LHCN-M2 (cell line): ENCODE measurements around the gene PCDH1. TPM values are rescaled to one million over a fixed set of nuclear protein-coding genes. Genes with fewer than 3 reads are reported as not detected.

Source experiments
- DNase-seq: peaks from one replicate; pipeline ENCODE4 v3.0.0-alpha.2; 2012; ENCODE audit warnings: low read depth
- total RNA-seq: library from RNA; depleted of rRNA; stranded (reverse); fragments of >200 nt; gene quantifications from 2 replicates; pipeline ENCODE4 v1.2.3, GENCODE V29; 2014; rRNA removed

Gene PCDH1
- total RNA-seq, 1 experiment from 2014 or later: not detected

DNA sequence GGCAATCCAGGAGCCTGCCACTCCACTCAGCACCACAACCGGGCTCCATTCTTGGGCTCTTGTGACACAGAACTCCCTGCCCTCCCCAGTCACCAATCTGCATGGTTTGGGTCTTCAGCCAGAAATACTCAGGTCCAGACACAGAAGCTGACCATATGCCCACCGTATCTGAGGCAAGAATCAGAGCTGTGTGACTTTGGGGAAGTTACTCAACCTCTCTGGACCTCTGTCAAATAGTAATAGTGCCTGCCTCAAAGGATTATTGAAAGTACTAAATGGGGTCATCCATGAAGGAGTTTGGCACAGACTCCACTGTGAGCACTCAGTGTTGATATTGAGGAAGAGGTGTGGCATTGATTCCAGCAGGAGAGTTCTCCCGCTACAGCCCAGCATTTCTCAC, 67.5 kb downstream of the PCDH1 start:
- no peak for DNase-seq

DNA sequence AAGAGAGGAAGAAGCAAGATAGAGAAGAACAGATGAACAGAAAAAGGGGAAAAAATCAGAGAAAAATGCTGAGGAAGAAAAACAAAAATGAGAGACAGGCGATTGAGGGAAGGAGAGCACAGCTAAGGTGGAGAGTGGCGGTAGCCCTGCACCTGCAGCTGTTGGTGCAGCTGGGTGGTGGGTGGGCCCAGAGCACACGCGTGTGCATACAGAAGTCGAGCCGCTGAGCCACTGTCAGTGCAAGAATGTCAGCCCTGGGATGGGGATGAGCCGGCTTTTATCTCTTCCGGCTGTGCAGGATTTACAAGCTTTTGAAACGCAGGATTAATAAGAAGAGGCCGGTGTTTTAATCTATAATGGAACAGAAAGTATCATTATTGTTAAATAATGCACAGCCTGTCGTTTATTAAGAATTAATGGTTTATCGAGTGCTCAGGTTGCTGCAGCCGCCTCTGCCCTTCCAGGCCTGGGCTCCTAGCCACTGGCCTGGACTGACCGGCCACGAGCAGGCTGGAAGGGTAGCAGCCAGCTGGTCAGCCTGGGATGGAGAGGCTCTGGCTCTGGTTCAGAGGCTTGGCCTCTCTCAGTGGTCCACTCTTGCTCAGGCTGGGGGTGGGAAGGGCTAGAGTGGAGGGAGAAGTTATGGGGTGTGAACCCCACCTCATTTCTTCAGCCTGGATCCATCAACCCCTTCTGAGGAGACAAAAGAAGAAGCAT, 68.7 kb downstream of the PCDH1 start:
- no peak for DNase-seq

DNA sequence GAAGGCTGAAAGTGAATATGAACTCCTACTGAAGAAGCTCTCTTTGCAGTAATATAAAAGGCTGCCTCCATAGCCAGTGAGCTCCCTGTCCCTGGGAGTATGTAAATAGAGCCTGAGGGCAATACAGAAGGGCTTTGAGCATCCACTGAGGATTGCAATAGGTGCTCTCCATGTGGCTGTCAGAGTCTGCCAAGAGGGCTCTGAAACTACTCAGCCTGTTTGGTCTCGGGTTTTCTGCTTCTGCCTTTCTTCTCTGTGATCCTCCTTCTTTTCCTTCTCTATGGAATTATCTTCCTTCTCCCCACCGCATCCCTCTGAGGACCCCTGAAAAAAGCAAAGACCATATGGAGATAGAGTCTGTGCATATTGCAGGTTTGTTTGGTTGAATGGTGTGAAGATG, 69.4 kb downstream of the PCDH1 start:
- no peak for DNase-seq

DNA sequence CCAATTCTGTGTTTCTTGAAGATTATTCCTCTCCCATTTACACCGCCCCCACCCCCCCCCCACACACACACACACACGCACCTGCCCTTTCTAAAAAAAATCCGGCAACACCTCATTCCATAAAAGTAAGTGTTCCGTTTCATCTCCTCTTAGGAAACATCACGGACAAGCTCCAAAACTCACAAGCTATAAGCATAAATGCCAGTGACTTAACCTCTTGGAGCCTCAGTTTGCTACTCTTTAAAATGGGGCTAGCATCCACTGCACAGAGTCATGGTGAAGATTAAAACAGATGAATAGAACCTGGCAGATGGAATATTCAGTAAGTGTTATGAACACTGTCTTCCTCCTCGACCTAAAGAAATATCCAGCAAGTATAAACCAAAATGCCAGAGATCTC, 70.5 kb downstream of the PCDH1 start:
- DNase-seq: no peak

DNA sequence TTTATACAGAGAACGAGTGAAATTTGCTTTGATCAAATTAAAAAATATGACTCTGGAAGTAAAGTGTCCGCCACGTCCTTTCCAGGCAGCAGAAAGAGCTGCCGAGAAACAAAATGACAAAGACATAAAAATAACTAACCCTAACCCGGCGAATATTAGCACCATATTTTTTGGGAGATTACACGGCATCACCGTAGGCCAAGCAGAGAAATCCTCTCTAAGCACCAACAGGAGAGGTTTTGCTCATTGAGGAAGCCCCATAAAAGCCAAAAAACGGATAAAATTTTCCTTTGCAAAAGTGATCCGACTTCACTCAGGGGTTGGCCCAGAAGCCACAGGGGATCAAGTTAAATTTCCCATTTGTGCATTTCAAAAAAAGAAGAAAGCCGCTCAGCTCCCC, 70.9 kb downstream of the PCDH1 start:
- DNase-seq: no peak

DNA sequence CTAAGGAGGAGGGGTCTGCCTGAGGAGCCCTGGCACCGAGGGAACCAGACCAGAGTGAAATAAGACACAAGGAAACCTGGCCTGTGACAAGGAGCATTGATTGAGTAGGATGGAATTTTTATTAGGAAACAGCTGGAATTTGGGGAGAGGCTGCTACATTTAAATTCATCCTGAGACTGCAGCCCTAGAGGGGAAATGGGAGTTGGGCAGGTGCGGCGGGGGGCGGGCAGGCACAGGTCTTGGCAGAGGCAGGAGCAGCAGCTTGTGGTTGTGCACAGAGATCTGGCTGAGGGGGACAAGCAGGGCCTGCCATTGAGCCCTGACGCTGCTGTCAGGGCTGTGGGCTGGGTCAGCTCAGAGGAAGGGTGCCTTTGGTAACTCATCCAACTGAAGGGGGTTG, 71.6 kb downstream of the PCDH1 start:
- DNase-seq: no peak

DNA sequence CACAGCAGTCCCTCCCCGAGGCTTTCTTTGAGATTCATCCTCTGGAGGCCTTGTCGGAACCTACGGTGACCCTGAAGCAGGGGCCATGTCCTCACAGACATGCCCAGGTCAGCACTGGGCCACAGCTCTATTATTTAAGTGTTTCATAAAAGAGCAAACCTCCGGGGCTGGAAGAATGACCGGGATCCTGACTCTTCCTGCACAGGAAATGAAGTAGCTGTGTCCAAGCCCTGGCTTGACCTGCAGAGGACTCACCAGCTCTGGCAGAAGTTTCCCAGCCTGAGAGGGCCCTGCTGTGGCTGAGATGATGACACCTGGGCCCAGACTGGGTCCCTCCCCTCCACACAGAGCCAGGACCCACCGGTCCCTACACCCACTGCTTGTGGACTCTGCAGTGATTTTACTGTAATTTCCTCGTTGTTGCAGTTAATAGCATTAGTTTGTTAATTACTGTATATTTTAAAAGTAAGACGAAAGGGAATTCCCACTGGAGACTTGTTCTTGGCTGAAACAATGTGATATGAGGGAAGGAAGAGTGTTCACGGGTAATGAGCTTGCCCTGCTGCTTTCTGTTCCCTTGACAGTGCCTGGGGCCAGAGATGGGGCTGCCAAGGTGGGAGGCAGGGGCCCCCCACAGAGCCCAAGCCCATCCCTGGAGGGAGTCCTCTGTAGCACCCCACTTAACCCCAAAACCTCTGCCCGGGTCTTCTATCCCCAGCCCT, 72.2 kb downstream of the PCDH1 start:
- DNase-seq: no peak

DNA sequence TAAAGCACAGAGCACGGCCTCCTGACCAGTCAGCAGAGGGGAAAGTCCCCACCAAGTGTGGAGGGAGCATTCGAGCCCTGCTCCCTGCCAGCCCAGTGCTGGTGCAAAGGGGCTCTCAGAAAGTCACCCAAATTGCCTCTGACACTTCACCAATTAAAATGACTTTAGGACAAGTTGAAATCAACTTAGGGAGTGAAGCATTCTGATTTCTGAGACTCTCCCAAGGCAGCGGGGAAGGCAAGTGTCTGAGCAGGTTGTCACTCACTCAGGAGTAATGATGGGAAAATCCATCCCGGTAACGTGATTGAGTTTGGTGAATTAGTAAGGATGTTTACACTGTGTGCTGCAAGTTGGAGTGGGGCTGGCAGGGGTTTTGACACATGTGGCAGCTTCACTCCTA, 73.7 kb downstream of the PCDH1 start:
- no peak for DNase-seq

Other genes starting within 250 kb of the PCDH1 start
- 58.8 and 65.2 TPM in 2 replicates for gene HDAC3, start 241.6 kb downstream of the PCDH1 start, total RNA-seq
- gene RELL2, start 241.4 kb downstream of the PCDH1 start, total RNA-seq: 5.2 and 7.0 TPM in 2 replicates
- 10.1 and 12.5 TPM in 2 replicates for gene FCHSD1, start 227.0 kb downstream of the PCDH1 start, total RNA-seq
- gene ARAP3, start 196.2 kb downstream of the PCDH1 start, total RNA-seq: 0.69 and 0.83 TPM in 2 replicates
- gene DELE1, start 45.5 kb upstream of the PCDH1 start, total RNA-seq: 53.9 and 61.4 TPM in 2 replicates
- gene PCDH12, start 79.8 kb upstream of the PCDH1 start, total RNA-seq: under 0.01 TPM in 1 of 2 replicates, not detected in the other
- 85.4 and 99.4 TPM in 2 replicates for gene RNF14, start 90.7 kb upstream of the PCDH1 start, total RNA-seq
- 53.5 and 113 TPM in 2 replicates for gene GNPDA1, start 134.6 kb upstream of the PCDH1 start, total RNA-seq
- gene NDFIP1, start 230.4 kb upstream of the PCDH1 start, total RNA-seq: 37.0 and 43.5 TPM in 2 replicates